Esophagus squamous epithelium (tissue), 5 donors: ENCODE results near the gene MEP1B. TPM values are rescaled to one million over a fixed set of nuclear protein-coding genes. Genes with fewer than 3 reads are reported as not detected.

ENCODE experiments used
- DNase-seq: peaks from one replicate; lab custom pipeline; 2025; lab: John Stamatoyannopoulos, UW
- H3K27ac ChIP-seq, 4 donors: fragments of 200-600 bp; sonication (generic); one replicate each; pipeline ENCODE4 v1.5.1; 2016 to 2019; ENCODE audit warnings: mild to moderate bottlenecking in 1 of 4
- H3K27me3 ChIP-seq, 4 donors: fragments of 200-600 bp; sonication (generic); 1 replicate in 3 of 4; 2 replicates in 1 of 4; pipeline versions ENCODE4 v1.5.1 to v1.6.0; 2017 to 2021; ENCODE audit warnings: antibody characterized with exemption in 1 of 4
- H3K36me3 ChIP-seq, 3 donors: fragments of 200-600 bp; sonication (generic); one replicate each; pipeline ENCODE4 v1.5.1; 2016 to 2019
- H3K4me1 ChIP-seq, 3 donors: fragments of 200-600 bp; sonication (generic); one replicate each; pipeline ENCODE4 v1.5.1; 2017 to 2019
- H3K4me3 ChIP-seq, 4 donors: fragments of 200-600 bp; sonication (generic); 1 replicate in 3 of 4; 2 replicates in 1 of 4; pipeline ENCODE4 v1.5.1; 2016 to 2019; ENCODE audit warnings: mild to moderate bottlenecking in 2 of 4, moderate library complexity in 1 of 4
- H3K9me3 ChIP-seq, 3 donors: fragments of 200-600 bp; sonication (generic); one replicate each; pipeline ENCODE4 v1.5.1; 2016 to 2019
- POLR2A ChIP-seq, 4 donors: fragments of 450-650 bp; IDR thresholded peaks; one replicate each; pipeline ENCODE4 v1.6.1; 2017; ENCODE audit warnings: antibody characterized with exemption in 4 of 4, mild to moderate bottlenecking in 4 of 4, moderate library complexity in 3 of 4
- WGBS, 2 donors: methylation state at CpG; one replicate each; pipeline ENCODE4 v1.1.5; 2018; 5-methylcytosine and 5-hydroxymethylcytosine counted together
- intact Hi-C: fragments of 100-400 bp; cut with DNase I; formaldehyde crosslinking; loops from one replicate; pipeline ENCODE4 v1.15.0; 2022
- total RNA-seq, 4 donors: library from RNA; depleted of rRNA; stranded (reverse); fragments of >200 nt; gene quantifications; one replicate each; pipeline ENCODE4 v1.1.0, GENCODE V29; 2016
- TF ChIP-seq, protein P1 (sequence below), 6 experiments: fragments of 450-650 bp in 4 of 6; fragments of 200-600 bp in 2 of 6; sonication (generic) in 2 of 6; IDR thresholded peaks; one replicate each; pipeline ENCODE4 v1.5.1; 2016 to 2019; ENCODE audit warnings: antibody characterized with exemption in 6 of 6, mild to moderate bottlenecking in 4 of 6, moderate library complexity in 4 of 6
- donor health status: DM: yes; HTN: yes; CAD: no.

The MEP1B gene
- not detected for total RNA-seq

DNA sequence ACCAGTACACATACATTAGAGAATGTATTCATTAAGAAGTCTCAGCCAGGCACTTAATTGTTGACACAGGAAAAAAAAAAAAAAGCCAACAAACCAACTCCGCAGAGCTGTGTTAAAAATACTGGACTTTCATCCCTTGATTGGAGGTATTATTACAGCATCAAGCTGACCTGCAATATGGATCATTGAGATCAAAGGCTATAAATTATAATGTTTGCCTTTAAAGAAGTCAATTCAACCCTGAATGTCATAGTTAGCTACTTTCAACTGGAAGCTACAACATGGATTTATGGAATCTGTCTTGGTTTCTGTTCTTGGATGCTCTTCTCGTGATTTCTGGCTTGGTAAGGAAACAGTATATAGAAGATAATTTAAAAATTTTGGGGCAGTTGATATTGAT lies at the start of gene MEP1B:
Gene MEP1B (plus strand): TSS at position 250 of the 400 bp plus-strand sequence. CDS start 32 bp downstream, at position 282.
- Histone ChIP-seq H3K27me3 (no peaks in the 10 kb centered on the region), H3K4me1 (no peaks in the 10 kb centered on the region), H3K4me3 (no peak within 1 kb of the TSS), H3K9me3 (no peaks in the 10 kb centered on the region), H3K27ac (no peak within 1 kb of the TSS), H3K36me3 (no peaks in the 10 kb centered on the region)
- intact Hi-C loops, result no loop called here
- TF ChIP-seq POLR2A (IDR thresholded peaks at IDR 0.05), result no peak
- TF ChIP-seq, protein P1, sequence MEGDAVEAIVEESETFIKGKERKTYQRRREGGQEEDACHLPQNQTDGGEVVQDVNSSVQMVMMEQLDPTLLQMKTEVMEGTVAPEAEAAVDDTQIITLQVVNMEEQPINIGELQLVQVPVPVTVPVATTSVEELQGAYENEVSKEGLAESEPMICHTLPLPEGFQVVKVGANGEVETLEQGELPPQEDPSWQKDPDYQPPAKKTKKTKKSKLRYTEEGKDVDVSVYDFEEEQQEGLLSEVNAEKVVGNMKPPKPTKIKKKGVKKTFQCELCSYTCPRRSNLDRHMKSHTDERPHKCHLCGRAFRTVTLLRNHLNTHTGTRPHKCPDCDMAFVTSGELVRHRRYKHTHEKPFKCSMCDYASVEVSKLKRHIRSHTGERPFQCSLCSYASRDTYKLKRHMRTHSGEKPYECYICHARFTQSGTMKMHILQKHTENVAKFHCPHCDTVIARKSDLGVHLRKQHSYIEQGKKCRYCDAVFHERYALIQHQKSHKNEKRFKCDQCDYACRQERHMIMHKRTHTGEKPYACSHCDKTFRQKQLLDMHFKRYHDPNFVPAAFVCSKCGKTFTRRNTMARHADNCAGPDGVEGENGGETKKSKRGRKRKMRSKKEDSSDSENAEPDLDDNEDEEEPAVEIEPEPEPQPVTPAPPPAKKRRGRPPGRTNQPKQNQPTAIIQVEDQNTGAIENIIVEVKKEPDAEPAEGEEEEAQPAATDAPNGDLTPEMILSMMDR (IDR thresholded peaks at IDR 0.05), result no peak
- no peak for DNase-seq
- WGBS, 2 donors, result 63 to 75% methylated on average over 2 of the region's 2 CpGs

DNA sequence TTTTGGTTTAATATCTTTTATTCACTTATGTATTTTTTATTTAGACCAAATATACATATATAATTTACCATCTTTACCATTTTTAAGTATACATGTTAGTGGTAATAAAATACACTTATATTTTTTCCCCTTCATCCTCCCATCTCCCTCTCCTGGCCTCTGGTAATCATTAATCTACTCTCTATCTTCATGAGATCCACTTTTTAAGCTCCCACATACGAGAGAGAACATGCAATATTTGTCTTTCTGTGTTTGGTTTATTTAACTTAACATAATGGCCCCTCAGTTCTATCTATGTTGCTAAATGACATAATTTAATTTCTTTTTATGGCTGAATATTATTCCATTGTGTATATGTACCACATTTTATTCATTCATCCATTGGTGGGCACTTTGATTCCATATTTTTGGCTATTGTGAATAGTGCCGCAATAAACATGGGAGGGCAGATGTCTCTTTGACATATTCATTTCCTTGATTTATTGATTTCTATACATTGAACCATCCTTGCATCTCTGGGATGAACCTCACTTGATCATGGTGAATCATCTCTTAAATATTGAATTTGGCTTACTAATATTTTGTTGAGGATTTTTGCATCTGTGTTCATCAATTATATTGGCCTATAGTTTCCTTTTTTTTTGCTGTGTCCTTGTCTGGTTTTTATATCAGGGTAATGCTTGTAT lies 41.5 kb upstream of the MEP1B start:
- intact Hi-C loops, result no loop called here
- no peak for DNase-seq
- 50 to 52% methylated on average over 2 of the region's 2 CpGs for WGBS, 2 donors

DNA sequence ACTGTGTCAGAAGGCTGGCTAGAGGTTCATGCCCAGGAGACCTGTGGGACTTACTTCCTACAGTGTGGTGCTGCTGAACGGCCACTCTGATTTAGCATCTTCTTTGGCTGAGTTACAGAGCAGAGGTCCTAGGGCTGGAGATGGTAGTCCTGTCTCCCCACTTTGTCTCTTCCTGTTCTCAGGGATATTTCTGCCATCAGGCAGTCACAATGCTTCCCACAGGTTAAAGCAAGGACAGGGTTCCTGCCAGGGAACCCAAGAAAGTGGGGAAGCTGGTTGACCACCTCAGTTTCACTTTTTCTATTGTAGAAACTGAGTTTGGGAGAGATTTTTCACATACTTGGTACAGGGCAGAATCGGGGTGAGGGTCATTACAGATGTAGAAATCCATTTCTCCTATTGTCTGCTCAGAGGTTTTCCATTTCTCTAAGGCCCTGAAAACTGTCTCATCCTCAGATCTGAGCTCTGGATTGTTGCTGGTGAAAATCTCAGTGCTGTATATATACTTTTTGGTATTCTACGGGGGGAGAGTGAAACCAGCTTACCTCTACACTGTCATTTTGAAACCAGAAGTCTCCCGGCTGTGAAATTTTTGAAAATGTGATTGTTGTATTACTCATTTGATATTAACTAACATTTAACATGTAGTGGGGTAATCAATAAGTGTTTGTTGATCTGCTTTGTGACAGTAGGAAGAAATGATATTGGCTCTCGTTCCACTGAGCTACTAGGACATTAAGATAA lies 37.0 kb upstream of the MEP1B start:
- WGBS, 2 donors, result 64 to 83% methylated on average over 4 to 5 of the region's 5 CpGs
- intact Hi-C loops, result no loop called here
- no peak overlapping the region for H3K4me3 ChIP-seq
- no peak overlapping the region for H3K27ac ChIP-seq
- TF ChIP-seq POLR2A (IDR thresholded peaks at IDR 0.05), result no peak
- TF ChIP-seq, protein P1 (IDR thresholded peaks at IDR 0.05), result no peak
- no peak for DNase-seq
- H3K4me1 ChIP-seq, result no peaks in the 10 kb centered on the region
- no peaks in the 10 kb centered on the region for H3K9me3 ChIP-seq
- no peaks in the 10 kb centered on the region for H3K36me3 ChIP-seq
- no peaks in the 10 kb centered on the region for H3K27me3 ChIP-seq

More for the DNA sequence above, 41.5 kb upstream of the MEP1B start:
- no peak for TF ChIP-seq POLR2A (IDR thresholded peaks at IDR 0.05)
- TF ChIP-seq, protein P1 (IDR thresholded peaks at IDR 0.05), result no peak
- H3K27ac ChIP-seq, result no peak overlapping the region
- no peaks in the 10 kb centered on the region for H3K9me3 ChIP-seq
- no peak overlapping the region for H3K4me3 ChIP-seq
- no peaks in the 10 kb centered on the region for H3K36me3 ChIP-seq
- no peaks in the 10 kb centered on the region for H3K4me1 ChIP-seq
- no peaks in the 10 kb centered on the region for H3K27me3 ChIP-seq

DNA sequence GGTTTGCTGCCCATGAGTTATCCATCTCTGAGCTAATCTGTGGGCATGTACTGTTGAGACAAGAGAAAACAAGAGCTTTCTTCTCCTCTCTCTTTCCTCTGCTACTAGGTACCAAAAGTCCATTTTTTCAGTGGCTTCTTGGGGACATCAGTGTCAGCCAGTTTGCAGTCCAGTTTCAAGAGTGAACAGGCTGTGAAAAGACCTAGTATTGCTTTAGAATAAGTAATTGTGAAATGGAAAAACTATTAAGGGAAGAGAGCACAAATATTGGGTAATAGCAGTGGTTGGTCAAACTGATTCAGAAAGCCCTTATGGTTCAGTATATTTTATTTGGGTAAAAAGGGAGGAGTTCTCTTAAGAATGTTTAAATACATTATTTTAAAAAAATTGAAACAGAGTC lies 33.0 kb upstream of the MEP1B start:
- no peak overlapping the region for H3K27ac ChIP-seq
- H3K9me3 ChIP-seq, result no peaks in the 10 kb centered on the region
- H3K4me1 ChIP-seq, result peaks cover 4 to 7% (median 5%) of the 10 kb centered on the region in 3 donors
- no peak for TF ChIP-seq POLR2A (IDR thresholded peaks at IDR 0.05)
- TF ChIP-seq, protein P1 (IDR thresholded peaks at IDR 0.05), result no peak
- H3K4me3 ChIP-seq, result no peak overlapping the region
- no peak for DNase-seq
- no peaks in the 10 kb centered on the region for H3K36me3 ChIP-seq
- H3K27me3 ChIP-seq, result peaks cover 0 to 6% (median 0%) of the 10 kb centered on the region in 4 donors
- intact Hi-C loops, result loop anchor here (5.0 kb wide), 1 partner anchor 395 kb away; no protein-coding TSS in a partner anchor

DNA sequence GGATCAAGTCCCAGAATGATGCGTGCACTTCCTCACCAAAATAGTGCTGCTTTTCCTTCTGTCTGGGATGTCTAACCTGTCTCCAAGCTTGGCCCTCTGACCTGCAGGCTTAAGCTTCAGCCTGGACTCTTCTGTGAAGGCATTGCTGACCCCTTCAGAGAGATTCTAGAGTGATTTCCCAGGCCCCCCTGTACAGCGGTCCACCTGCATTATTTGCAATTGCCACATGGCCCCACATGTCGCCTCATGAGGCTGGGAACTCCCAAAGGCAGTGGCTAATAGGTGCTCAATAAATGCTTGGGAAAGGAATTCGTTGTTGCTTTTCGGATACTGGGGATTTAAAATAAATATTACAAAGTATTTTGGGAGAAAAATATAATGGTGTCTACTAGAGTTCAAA lies 32.3 kb upstream of the MEP1B start:
- Histone ChIP-seq H3K27ac (no peak overlapping the region), H3K9me3 (no peaks in the 10 kb centered on the region), H3K4me1 (peaks cover 4 to 7% (median 5%) of the 10 kb centered on the region in 3 donors), H3K27me3 (peaks cover 0 to 6% (median 0%) of the 10 kb centered on the region in 4 donors), H3K36me3 (no peaks in the 10 kb centered on the region), H3K4me3 (no peak overlapping the region)
- intact Hi-C loops, result loop anchor here (5.0 kb wide), 1 partner anchor 395 kb away; no protein-coding TSS in a partner anchor
- TF ChIP-seq, protein P1 (IDR thresholded peaks at IDR 0.05), result no peak
- TF ChIP-seq POLR2A (IDR thresholded peaks at IDR 0.05), result no peak
- DNase-seq, result no peak
- WGBS, 2 donors, result 47 to 64% methylated on average over 5 of the region's 5 CpGs
